KMS-11 (cell line): ENCODE results near the gene MCM9.

Experiments
- H2AFZ ChIP-seq: fragments of 200-600 bp; sonication (generic); 2 replicates; pipeline ENCODE4 v1.6.1; 2016; ENCODE audit warnings: antibody characterized with exemption, mixed run types, low read depth
- H3K27ac ChIP-seq: fragments of 200-600 bp; sonication (generic); 2 replicates; pipeline ENCODE4 v1.6.1; 2016; ENCODE audit warnings: mild to moderate bottlenecking, mixed run types
- H3K27me3 ChIP-seq: fragments of 200-600 bp; sonication (generic); 2 replicates; pipeline ENCODE4 v1.6.1; 2017; ENCODE audit warnings: mild to moderate bottlenecking, low read depth, mixed run types, moderate library complexity; ENCODE audit not compliant: insufficient read depth
- H3K36me3 ChIP-seq: fragments of 200-600 bp; sonication (generic); 2 replicates; pipeline ENCODE4 v1.6.1; 2017; ENCODE audit warnings: mild to moderate bottlenecking, mixed run types; ENCODE audit not compliant: insufficient read depth
- H3K4me1 ChIP-seq: fragments of 200-600 bp; sonication (generic); 2 replicates; pipeline ENCODE4 v1.6.1; 2016; ENCODE audit warnings: mild to moderate bottlenecking, low read depth, mixed run types; ENCODE audit not compliant: poor library complexity, severe bottlenecking
- H3K4me2 ChIP-seq: fragments of 200-600 bp; sonication (generic); 2 replicates; pipeline ENCODE4 v1.7.0; 2016; ENCODE audit warnings: mild to moderate bottlenecking, mixed run types
- H3K4me3 ChIP-seq: fragments of 200-600 bp; sonication (generic); IDR thresholded peaks from 2 replicates; pipeline ENCODE4 v1.6.1; 2017; ENCODE audit warnings: low read depth, low read length, mixed read lengths; ENCODE audit not compliant: insufficient read depth
- H3K79me2 ChIP-seq: fragments of 200-600 bp; sonication (generic); 2 replicates; pipeline ENCODE4 v1.6.1; 2016; ENCODE audit warnings: low read depth, mixed run types; ENCODE audit not compliant: insufficient read depth
- H3K9ac ChIP-seq: fragments of 200-600 bp; sonication (generic); 2 replicates; pipeline ENCODE4 v1.6.1; 2016; ENCODE audit warnings: mild to moderate bottlenecking, mixed run types
- H4K20me1 ChIP-seq: fragments of 200-600 bp; sonication (generic); 2 replicates; pipeline ENCODE4 v1.6.1; 2016; ENCODE audit warnings: mild to moderate bottlenecking, mixed run types; ENCODE audit not compliant: insufficient read depth
- TF ChIP-seq, protein P1 (sequence below): fragments of 200-600 bp; sonication (generic); conservative IDR thresholded peaks from 2 replicates; pipeline ENCODE4 v1.6.1; 2017; ENCODE audit warnings: low read depth, mild to moderate bottlenecking, antibody characterized with exemption, low read length, moderate library complexity, mixed read lengths

Gene MCM9

DNA sequence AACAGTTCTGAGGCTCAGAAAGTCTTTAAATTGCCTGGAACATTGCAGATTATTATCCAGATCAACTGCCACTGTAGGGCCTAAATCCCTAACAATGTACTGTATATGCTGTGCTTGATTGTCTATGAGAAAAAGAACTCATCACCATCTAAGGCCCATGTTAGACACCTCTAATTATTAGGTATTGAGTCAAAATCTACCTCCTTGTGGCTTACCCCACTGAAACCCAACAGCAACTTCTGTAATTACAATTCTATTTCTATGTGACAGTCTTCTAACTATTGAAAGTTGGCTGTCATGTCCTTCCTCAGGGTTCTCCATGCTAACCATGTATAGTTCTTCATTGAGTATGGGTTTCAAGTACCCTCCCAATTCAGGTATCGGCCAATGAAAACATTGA lies 13.9 kb downstream of the MCM9 start:
- Histone ChIP-seq H3K36me3 (no peaks in the 10 kb centered on the region), H3K27ac (no peak overlapping the region)

GRCh38 chr6:118918329-118918725 lies 16.6 kb downstream of the MCM9 start:
- no peak overlapping the region for H3K4me2 ChIP-seq
- no peak overlapping the region for H3K9ac ChIP-seq
- no peaks in the 10 kb centered on the region for H3K79me2 ChIP-seq
- no peak overlapping the region for H3K27ac ChIP-seq
- TF ChIP-seq, protein P1, sequence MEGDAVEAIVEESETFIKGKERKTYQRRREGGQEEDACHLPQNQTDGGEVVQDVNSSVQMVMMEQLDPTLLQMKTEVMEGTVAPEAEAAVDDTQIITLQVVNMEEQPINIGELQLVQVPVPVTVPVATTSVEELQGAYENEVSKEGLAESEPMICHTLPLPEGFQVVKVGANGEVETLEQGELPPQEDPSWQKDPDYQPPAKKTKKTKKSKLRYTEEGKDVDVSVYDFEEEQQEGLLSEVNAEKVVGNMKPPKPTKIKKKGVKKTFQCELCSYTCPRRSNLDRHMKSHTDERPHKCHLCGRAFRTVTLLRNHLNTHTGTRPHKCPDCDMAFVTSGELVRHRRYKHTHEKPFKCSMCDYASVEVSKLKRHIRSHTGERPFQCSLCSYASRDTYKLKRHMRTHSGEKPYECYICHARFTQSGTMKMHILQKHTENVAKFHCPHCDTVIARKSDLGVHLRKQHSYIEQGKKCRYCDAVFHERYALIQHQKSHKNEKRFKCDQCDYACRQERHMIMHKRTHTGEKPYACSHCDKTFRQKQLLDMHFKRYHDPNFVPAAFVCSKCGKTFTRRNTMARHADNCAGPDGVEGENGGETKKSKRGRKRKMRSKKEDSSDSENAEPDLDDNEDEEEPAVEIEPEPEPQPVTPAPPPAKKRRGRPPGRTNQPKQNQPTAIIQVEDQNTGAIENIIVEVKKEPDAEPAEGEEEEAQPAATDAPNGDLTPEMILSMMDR, result no peak
- no peaks in the 10 kb centered on the region for H4K20me1 ChIP-seq
- H3K4me3 ChIP-seq, result no peak overlapping the region
- no peaks in the 10 kb centered on the region for H3K27me3 ChIP-seq
- no peaks in the 10 kb centered on the region for H3K4me1 ChIP-seq
- no peak overlapping the region for H2AFZ ChIP-seq
- no peaks in the 10 kb centered on the region for H3K36me3 ChIP-seq

More for the DNA sequence above, 13.9 kb downstream of the MCM9 start:
- Histone ChIP-seq H3K79me2 (no peaks in the 10 kb centered on the region), H3K4me1 (no peaks in the 10 kb centered on the region), H4K20me1 (no peaks in the 10 kb centered on the region), H3K4me3 (no peak overlapping the region), H3K27me3 (no peaks in the 10 kb centered on the region), H2AFZ (no peak overlapping the region), H3K9ac (no peak overlapping the region), H3K4me2 (no peak overlapping the region)
- TF ChIP-seq, protein P1, result no peak

GRCh38 chr6:118917546-118918328 lies 17.2 kb downstream of the MCM9 start:
- Histone ChIP-seq H3K27me3 (no peaks in the 10 kb centered on the region), H3K36me3 (no peaks in the 10 kb centered on the region), H3K4me1 (no peaks in the 10 kb centered on the region), H4K20me1 (no peaks in the 10 kb centered on the region), H3K27ac (no peak overlapping the region), H3K79me2 (no peaks in the 10 kb centered on the region), H2AFZ (no peak overlapping the region), H3K4me3 (no peak overlapping the region), H3K9ac (no peak overlapping the region), H3K4me2 (no peak overlapping the region)
- TF ChIP-seq, protein P1, result no peak

DNA sequence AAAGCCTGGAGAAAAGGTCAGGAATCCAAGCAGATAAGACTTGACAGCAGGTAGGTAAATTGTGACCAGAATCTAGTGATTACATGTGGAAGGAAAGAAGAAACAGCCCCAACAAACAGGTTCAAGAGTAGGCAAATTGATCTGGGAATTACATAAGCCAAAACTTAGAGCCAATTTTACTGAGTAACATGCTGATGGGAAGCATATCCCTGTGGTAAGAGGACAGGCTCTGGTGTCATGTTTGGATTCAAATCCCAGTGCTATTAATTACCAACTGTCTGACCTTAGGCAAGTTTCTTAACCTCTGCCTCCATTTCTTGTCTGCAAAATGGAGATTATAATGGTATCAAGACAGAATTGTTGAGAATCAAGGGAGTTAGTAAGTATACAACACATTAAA lies 20.4 kb downstream of the MCM9 start:
- H3K27me3 ChIP-seq, result no peaks in the 10 kb centered on the region
- no peak overlapping the region for H3K27ac ChIP-seq
- H2AFZ ChIP-seq, result no peak overlapping the region
- H3K9ac ChIP-seq, result no peak overlapping the region
- no peaks in the 10 kb centered on the region for H3K79me2 ChIP-seq
- no peaks in the 10 kb centered on the region for H3K36me3 ChIP-seq
- H4K20me1 ChIP-seq, result no peaks in the 10 kb centered on the region
- H3K4me1 ChIP-seq, result no peaks in the 10 kb centered on the region
- H3K4me2 ChIP-seq, result no peak overlapping the region
- TF ChIP-seq, protein P1, result no peak
- H3K4me3 ChIP-seq, result no peak overlapping the region
